K562 (cell line): ENCODE measurements around the gene SLC2A4.

Experiments
- DIDO1 ChIP-seq: fragments of 450-650 bp; IDR thresholded peaks from 2 replicates; pipeline ENCODE4 v1.6.1; 2016; ENCODE audit warnings: low read depth, missing biosample characterization, missing genetic modification characterization
- HNRNPL ChIP-seq: fragments of 200-400 bp; formaldehyde crosslinking; IDR thresholded peaks from 2 replicates; pipeline ENCODE4 v1.6.1; 2017; ENCODE audit warnings: low read depth, mild to moderate bottlenecking, low read length
- NR2C2 ChIP-seq, 2 experiments: fragments of 200-800 bp in 1 of 2; sonication (Bioruptor generic) in 1 of 2; sonication (generic) in 1 of 2; formaldehyde crosslinking in 1 of 2; IDR thresholded peaks; 2 replicates each; pipeline versions ENCODE4 v1.6.1 to v1.8.0; 2016 to 2022; ENCODE audit warnings: mild to moderate bottlenecking in 1 of 2, missing compliant biosample characterization in 1 of 2, missing genetic modification characterization in 1 of 2, missing genetic modification reagents in 1 of 2
- ZNF274 ChIP-seq: IDR thresholded peaks from 2 replicates; pipeline ENCODE4 v1.6.1; 2011; ENCODE audit warnings: low read depth, mild to moderate bottlenecking, low read length, moderate library complexity, borderline replicate concordance

DNA sequence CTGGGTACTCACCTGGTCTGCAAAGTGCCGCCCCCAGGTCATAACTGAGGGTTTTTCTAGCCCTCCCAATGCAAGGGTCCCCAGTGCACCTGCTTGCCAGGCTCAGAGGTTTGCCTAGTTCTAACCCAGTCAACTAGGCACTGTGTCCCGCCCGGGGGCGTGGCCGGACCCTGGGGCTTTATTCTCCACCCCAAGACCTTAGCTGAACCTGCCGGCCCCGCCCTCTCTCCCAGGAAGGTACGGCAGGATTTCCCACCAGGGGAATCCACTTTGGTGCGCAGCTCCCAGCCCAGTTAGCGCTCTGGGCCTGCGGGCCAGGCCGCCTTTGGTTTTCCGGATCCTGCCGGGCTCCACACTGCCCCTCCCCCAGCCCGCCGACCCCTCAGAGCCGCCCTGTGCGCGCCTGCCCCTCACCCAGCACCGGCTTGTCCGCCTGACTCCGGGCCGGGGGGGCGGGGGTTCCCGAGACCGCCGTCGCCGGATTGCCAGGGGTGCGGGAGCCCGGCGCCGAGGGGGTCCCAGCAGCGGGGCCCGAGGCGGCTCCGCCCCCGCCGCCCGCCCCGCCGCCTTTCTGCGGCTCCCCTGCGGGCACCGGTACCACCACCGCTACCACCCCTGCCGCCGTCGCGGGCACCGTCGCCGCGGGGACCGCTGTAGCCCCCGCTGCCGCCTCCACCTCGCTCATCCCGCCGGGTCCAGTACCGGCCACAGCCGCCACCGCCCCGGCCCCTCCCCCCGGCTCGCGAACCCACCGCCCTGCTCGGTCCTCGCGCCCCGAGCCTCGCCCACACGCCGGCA, 12.5 kb downstream of the SLC2A4 start:
- TF ChIP-seq NR2C2 (CRISPR knock-in tag; IDR thresholded peaks at IDR 0.05), result no peak
- no peak for TF ChIP-seq NR2C2 (tag; IDR thresholded peaks at IDR 0.05)
- no peak for TF ChIP-seq DIDO1 (tag)
- no peak for TF ChIP-seq HNRNPL
- TF ChIP-seq ZNF274, result no peak
